GM18520 (cell line): ENCODE results near the gene C11orf98.
"Not testable (repeated sequence)": the region's sequence is repeated elsewhere in the genome, so short reads cannot be mapped to it uniquely, and the experiment has no call there.

ENCODE experiments used
- ATAC-seq: cut with Tn5 transposase; IDR thresholded peaks from one replicate; pipeline ENCODE4 v1.9.1; 2021; ENCODE audit not compliant: unreplicated experiment

C11orf98 gene

GRCh38 chr11:62654297-62654696, 10.7 kb downstream of the C11orf98 start:
- ATAC-seq: no peak

GRCh38 chr11:62652161-62653006, 12.6 kb downstream of the C11orf98 start:
- no peak for ATAC-seq

- ATAC-seq: not testable (repeated sequence)
These were observed 14.7 kb downstream of the C11orf98 start for GRCh38 chr11:62650283-62650682.

GRCh38 chr11:62649486-62649885, 15.5 kb downstream of the C11orf98 start:
- ATAC-seq: no peak

GRCh38 chr11:62648967-62649364, 16.0 kb downstream of the C11orf98 start:
- ATAC-seq: no peak

GRCh38 chr11:62648185-62648966, 16.6 kb downstream of the C11orf98 start:
- no peak for ATAC-seq

GRCh38 chr11:62647609-62648005, 17.4 kb downstream of the C11orf98 start:
- no peak for ATAC-seq

GRCh38 chr11:62646825-62647608, 18.0 kb downstream of the C11orf98 start:
- no peak for ATAC-seq

- ATAC-seq: peak; percentile 81
These were observed 18.8 kb downstream of the C11orf98 start, which contains the start of gene GANAB for GRCh38 chr11:62645946-62646824. GANAB (minus strand) TSS chr11:62646613; CDS start chr11:62646599, 14 bp downstream.

GRCh38 chr11:62645671-62645945, 19.4 kb downstream of the C11orf98 start:
- ATAC-seq: no peak

- ATAC-seq: no peak
These were observed 20.8 kb downstream of the C11orf98 start for GRCh38 chr11:62644220-62644619.

- ATAC-seq: no peak
These were observed 32.5 kb downstream of the C11orf98 start for GRCh38 chr11:62632492-62632891.

- no peak for ATAC-seq
These were observed 37.3 kb downstream of the C11orf98 start for GRCh38 chr11:62627713-62628112.

- ATAC-seq: no peak
These were observed 42.4 kb downstream of the C11orf98 start for GRCh38 chr11:62622476-62623089.

- peak; percentile 96 for ATAC-seq
These were observed 43.2 kb downstream of the C11orf98 start, which contains the start of gene B3GAT3 for GRCh38 chr11:62621567-62622470. B3GAT3 (minus strand) TSS chr11:62621986; CDS start chr11:62621947, 39 bp downstream.

- no peak for ATAC-seq
These were observed 43.9 kb downstream of the C11orf98 start for GRCh38 chr11:62621027-62621566.

GRCh38 chr11:62616957-62617356, 48.1 kb downstream of the C11orf98 start:
- not testable (repeated sequence) for ATAC-seq

- no peak for ATAC-seq
These were observed 49.5 kb downstream of the C11orf98 start for GRCh38 chr11:62615521-62615920.

- no peak for ATAC-seq
These were observed 50.7 kb downstream of the C11orf98 start for GRCh38 chr11:62614275-62614674.
